GM12878 (cell line): ENCODE results near the gene ITGA3. TPM values are rescaled to one million over a fixed set of nuclear protein-coding genes. Genes with fewer than 3 reads are reported as not detected.

ENCODE experiments used
- BCL3 ChIP-seq: IDR thresholded peaks from 2 replicates; pipeline ENCODE4 v1.6.1; 2011; ENCODE audit warnings: borderline replicate concordance, low read depth, mild to moderate bottlenecking, moderate library complexity, low read length; ENCODE audit not compliant: insufficient read depth, poor library complexity, severe bottlenecking
- E2F8 ChIP-seq: fragments of 450-650 bp; IDR thresholded peaks from 2 replicates; pipeline ENCODE4 v1.6.1; 2018; ENCODE audit warnings: mild to moderate bottlenecking, low read depth, moderate library complexity; ENCODE audit not compliant: partially characterized antibody
- ESRRA ChIP-seq: IDR thresholded peaks from 2 replicates; pipeline ENCODE4 v1.6.1; 2012; ENCODE audit warnings: mild to moderate bottlenecking, low read length, improper control_type of control experiment
- FOXM1 ChIP-seq: IDR thresholded peaks from 2 replicates; pipeline ENCODE4 v1.6.1; 2012; ENCODE audit warnings: low read depth, mild to moderate bottlenecking, inconsistent platforms, low read length, moderate library complexity
- RELA ChIP-seq: fragments of 450-650 bp; IDR thresholded peaks from 2 replicates; pipeline ENCODE4 v1.8.0; 2014; ENCODE audit warnings: borderline replicate concordance; ENCODE audit not compliant: partially characterized antibody
- SMAD5 ChIP-seq: IDR thresholded peaks from 2 replicates; pipeline ENCODE4 v1.6.1; 2016; ENCODE audit warnings: antibody characterized with exemption, low read depth
- SPI1 ChIP-seq: IDR thresholded peaks from 2 replicates; pipeline ENCODE4 v1.6.1; 2011; ENCODE audit warnings: low read depth, mild to moderate bottlenecking, low read length, moderate library complexity, borderline replicate concordance; ENCODE audit not compliant: insufficient read depth
- YY1 ChIP-seq: IDR thresholded peaks from 2 replicates; pipeline ENCODE4 v1.6.1; 2011; ENCODE audit warnings: low read depth, mild to moderate bottlenecking, low read length
- ZNF207 ChIP-seq: fragments of 450-650 bp; IDR thresholded peaks from 2 replicates; pipeline ENCODE4 v1.6.1; 2014; ENCODE audit warnings: antibody characterized with exemption, mild to moderate bottlenecking, borderline replicate concordance
- polyA plus RNA-seq, 11 experiments: library from polyadenylated mRNA; depleted of rRNA in 4 of 11; unstranded in 6 of 11; stranded (reverse) in 5 of 11; fragments of >200 nt; fragmentation: Nextera tagmentation in 4 of 11; fragmentation: Illumina TruSeq in 1 of 11; extraction: Ambion mirVana in 4 of 11; extraction: Trizol in 1 of 11; gene quantifications; 1 replicate in 1 of 11; 2 replicates in 10 of 11; pipeline versions ENCODE4 v1.2.1 to v1.2.3, GENCODE V29; 2011 to 2016; ENCODE audit warnings: inconsistent platforms in 2 of 11, missing spikeins in 2 of 11, low read depth in 1 of 11
- total RNA-seq, 4 experiments: library from RNA; depleted of rRNA in 3 of 4; stranded (reverse); fragments of >200 nt in 3 of 4; fragmentation: Illumina TruSeq in 1 of 4; extraction: Trizol in 1 of 4; gene quantifications; 2 replicates each; pipeline versions ENCODE4 v1.2.1 to v1.2.3, GENCODE V29; 2013 to 2021

ITGA3 gene
- total and polyA plus RNA-seq, 10 of the 15 experiments (the other 5 are each of a cell fraction or from before 2014, with no cell fraction given): 0.29 to 13.4 (median 6.6) TPM

- no peak for TF ChIP-seq BCL3
- TF ChIP-seq ZNF207: no peak
- TF ChIP-seq FOXM1: no peak
- TF ChIP-seq SMAD5: no peak
- TF ChIP-seq E2F8: no peak
- no peak for TF ChIP-seq ESRRA
- no peak for TF ChIP-seq YY1
- TF ChIP-seq SPI1: no peak
- no peak for TF ChIP-seq RELA
Measured at GRCh38 chr17:50093246-50093645, 37.3 kb downstream of the ITGA3 start (continued).
